ENCODE results near the gene TSHZ2. TPM values are rescaled to one million over a fixed set of nuclear protein-coding genes. Genes with fewer than 3 reads are reported as not detected.

TSHZ2 gene
- total and polyA plus RNA-seq, 2 experiments from 2014 or later = 10.4 to 32.0 TPM

- Histone ChIP-seq H3K9me3 (ENCODE audit: low read depth) (no peaks in the 10 kb centered on the region), H3K4me1 (ENCODE audit: low read depth) (peaks cover 37% of the 10 kb centered on the region), H3K27ac (peak overlapping the region; percentile 64), H3K4me3 (no peak overlapping the region), H3K27me3 (no peaks in the 10 kb centered on the region), H3K36me3 (no peaks in the 10 kb centered on the region)
- TF ChIP-seq, protein P1, sequence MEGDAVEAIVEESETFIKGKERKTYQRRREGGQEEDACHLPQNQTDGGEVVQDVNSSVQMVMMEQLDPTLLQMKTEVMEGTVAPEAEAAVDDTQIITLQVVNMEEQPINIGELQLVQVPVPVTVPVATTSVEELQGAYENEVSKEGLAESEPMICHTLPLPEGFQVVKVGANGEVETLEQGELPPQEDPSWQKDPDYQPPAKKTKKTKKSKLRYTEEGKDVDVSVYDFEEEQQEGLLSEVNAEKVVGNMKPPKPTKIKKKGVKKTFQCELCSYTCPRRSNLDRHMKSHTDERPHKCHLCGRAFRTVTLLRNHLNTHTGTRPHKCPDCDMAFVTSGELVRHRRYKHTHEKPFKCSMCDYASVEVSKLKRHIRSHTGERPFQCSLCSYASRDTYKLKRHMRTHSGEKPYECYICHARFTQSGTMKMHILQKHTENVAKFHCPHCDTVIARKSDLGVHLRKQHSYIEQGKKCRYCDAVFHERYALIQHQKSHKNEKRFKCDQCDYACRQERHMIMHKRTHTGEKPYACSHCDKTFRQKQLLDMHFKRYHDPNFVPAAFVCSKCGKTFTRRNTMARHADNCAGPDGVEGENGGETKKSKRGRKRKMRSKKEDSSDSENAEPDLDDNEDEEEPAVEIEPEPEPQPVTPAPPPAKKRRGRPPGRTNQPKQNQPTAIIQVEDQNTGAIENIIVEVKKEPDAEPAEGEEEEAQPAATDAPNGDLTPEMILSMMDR (IDR thresholded peaks at IDR 0.05; ENCODE audit: low read depth, low read length) = no peak
- no peak for DNase-seq (ENCODE audit: low read depth in 1 of 2, low spot score in 1 of 2)
Observed at GRCh38 chr20:53047203-53047602, 75.0 kb downstream of the TSHZ2 start.

DNA sequence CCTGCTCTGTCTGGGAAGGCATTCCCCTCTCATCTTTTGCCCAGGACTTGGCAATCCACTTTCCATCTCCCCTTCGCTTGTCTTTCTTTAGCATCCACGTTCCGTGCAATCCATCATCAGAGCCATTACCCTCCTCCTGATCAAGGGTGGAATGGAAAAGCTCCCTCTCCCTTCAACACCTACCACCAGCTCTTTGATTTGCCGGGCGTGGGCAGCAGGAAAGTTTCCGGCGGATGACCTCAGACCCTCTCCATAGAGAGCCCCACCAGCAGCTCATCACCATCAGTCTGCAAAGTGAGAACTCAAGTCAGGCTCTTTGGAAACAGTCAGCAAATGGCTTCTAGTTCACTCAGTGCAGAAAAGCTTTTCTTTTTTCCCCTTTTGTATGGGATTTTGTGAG, 76.2 kb downstream of the TSHZ2 start:
- H3K27ac ChIP-seq = peak overlapping the region; percentile 83
- peak in 1 of 2 donors; percentile 82 for DNase-seq (ENCODE audit: low read depth in 1 of 2, low spot score in 1 of 2)
- TF ChIP-seq, protein P1 (IDR thresholded peaks at IDR 0.05; ENCODE audit: low read depth, low read length) = no peak
- H3K36me3 ChIP-seq = no peaks in the 10 kb centered on the region
- no peaks in the 10 kb centered on the region for H3K27me3 ChIP-seq
- H3K9me3 ChIP-seq (ENCODE audit: low read depth) = no peaks in the 10 kb centered on the region
- peaks cover 37% of the 10 kb centered on the region for H3K4me1 ChIP-seq (ENCODE audit: low read depth)
- H3K4me3 ChIP-seq = no peak overlapping the region

DNA sequence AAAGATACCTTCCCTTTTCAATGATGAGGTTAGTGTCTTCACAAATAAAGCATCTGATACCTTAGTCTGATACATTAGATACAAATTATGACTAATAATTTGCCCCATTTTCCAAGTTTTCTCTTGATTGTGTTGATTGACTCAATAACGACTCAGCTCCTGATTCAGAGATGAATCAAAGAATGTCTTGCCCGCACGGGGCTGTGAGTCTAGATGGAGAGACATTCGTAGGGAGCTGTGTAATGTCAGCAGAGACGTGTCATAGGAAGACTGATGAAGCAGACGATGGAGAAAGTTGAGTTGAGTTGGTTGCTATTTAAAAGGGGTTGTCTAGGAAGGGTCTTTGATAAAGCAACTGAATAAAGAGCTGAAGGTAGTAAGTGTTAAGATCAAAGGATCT, 78.2 kb downstream of the TSHZ2 start:
- Histone ChIP-seq H3K27me3 (no peaks in the 10 kb centered on the region), H3K27ac (no peak overlapping the region), H3K9me3 (ENCODE audit: low read depth) (no peaks in the 10 kb centered on the region), H3K4me3 (no peak overlapping the region), H3K36me3 (no peaks in the 10 kb centered on the region), H3K4me1 (ENCODE audit: low read depth) (peaks cover 21% of the 10 kb centered on the region)
- no peak for DNase-seq (ENCODE audit: low read depth in 1 of 2, low spot score in 1 of 2)
- TF ChIP-seq, protein P1 (IDR thresholded peaks at IDR 0.05; ENCODE audit: low read depth, low read length) = no peak

GRCh38 chr20:53052380-53052779, 80.2 kb downstream of the TSHZ2 start:
- no peaks in the 10 kb centered on the region for H3K27me3 ChIP-seq
- TF ChIP-seq, protein P1 (IDR thresholded peaks at IDR 0.05; ENCODE audit: low read depth, low read length) = no peak
- peaks cover 12% of the 10 kb centered on the region for H3K4me1 ChIP-seq (ENCODE audit: low read depth)
- DNase-seq (ENCODE audit: low read depth in 1 of 2, low spot score in 1 of 2) = no peak
- no peaks in the 10 kb centered on the region for H3K36me3 ChIP-seq
- H3K4me3 ChIP-seq = no peak overlapping the region
- no peak overlapping the region for H3K27ac ChIP-seq
- no peaks in the 10 kb centered on the region for H3K9me3 ChIP-seq (ENCODE audit: low read depth)

DNA sequence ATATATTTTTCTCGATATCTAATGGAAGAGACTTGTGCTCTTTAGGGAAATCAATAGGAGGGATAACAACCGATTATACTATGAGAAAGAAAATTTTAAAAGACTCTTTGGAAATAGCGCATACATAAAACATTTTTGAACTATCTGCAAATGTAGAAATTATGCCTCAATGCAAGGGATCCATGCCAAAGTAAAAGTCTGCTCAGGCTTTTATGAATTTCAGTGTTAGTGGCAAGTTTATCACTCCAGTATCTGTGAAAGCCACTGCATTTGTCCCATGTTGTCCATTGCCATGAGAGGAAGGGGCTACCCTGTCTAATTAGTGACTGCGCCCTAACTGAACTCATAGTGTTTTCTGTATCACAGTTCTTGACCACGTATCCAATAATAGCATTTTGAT, 81.4 kb downstream of the TSHZ2 start:
- no peak for DNase-seq (ENCODE audit: low read depth in 1 of 2, low spot score in 1 of 2)
- H3K4me1 ChIP-seq (ENCODE audit: low read depth) = peaks cover 10% of the 10 kb centered on the region
- no peak overlapping the region for H3K27ac ChIP-seq
- TF ChIP-seq, protein P1 (IDR thresholded peaks at IDR 0.05; ENCODE audit: low read depth, low read length) = no peak
- no peaks in the 10 kb centered on the region for H3K27me3 ChIP-seq
- H3K9me3 ChIP-seq (ENCODE audit: low read depth) = no peaks in the 10 kb centered on the region
- H3K4me3 ChIP-seq = no peak overlapping the region
- H3K36me3 ChIP-seq = no peaks in the 10 kb centered on the region

All from cardiac muscle cell (in vitro differentiated cells and primary cell).